Prostate gland (tissue), 2 donors: Measurements from ENCODE around the gene GPR146. TPM values are rescaled to one million over a fixed set of nuclear protein-coding genes. Genes with fewer than 3 reads are reported as not detected.

Experiments
- DNase-seq: peaks from one replicate; pipeline ENCODE4 v3.0.0-alpha.2; 2019; ENCODE audit warnings: low spot score
- H3K27ac ChIP-seq, 2 donors: fragments of 200-600 bp; sonication (generic); 2 replicates each; pipeline ENCODE4 v1.5.1; 2017 to 2019
- H3K27me3 ChIP-seq: fragments of 200-600 bp; sonication (generic); replicated peaks from 2 replicates; pipeline ENCODE4 v1.5.1; 2019; ENCODE audit not compliant: insufficient read depth
- H3K36me3 ChIP-seq, 2 donors: fragments of 200-600 bp; sonication (generic); 1 replicate in 1 of 2; 2 replicates in 1 of 2; pipeline versions ENCODE4 v1.5.1 to v1.8.1; 2017 to 2019
- H3K4me1 ChIP-seq: fragments of 200-600 bp; sonication (generic); replicated peaks from 2 replicates; pipeline ENCODE4 v1.5.1; 2019
- H3K4me3 ChIP-seq, 2 donors: fragments of 200-600 bp; sonication (generic); 2 replicates each; pipeline ENCODE4 v1.5.1; 2017 to 2019
- H3K9me3 ChIP-seq: fragments of 200-600 bp; sonication (generic); 2 replicates; pipeline ENCODE4 v1.5.1; 2017
- POLR2A ChIP-seq: fragments of 450-650 bp; IDR thresholded peaks from one replicate; pipeline ENCODE4 v1.6.1; 2016; ENCODE audit warnings: antibody characterized with exemption, mild to moderate bottlenecking
- POLR2AphosphoS5 ChIP-seq: sonication (generic); formaldehyde crosslinking; IDR thresholded peaks from one replicate; pipeline ENCODE4 v1.6.1; 2017; ENCODE audit warnings: antibody characterized with exemption
- WGBS: methylation state at CpG from one replicate; pipeline ENCODE4 v1.1.5; 2018; 5-methylcytosine and 5-hydroxymethylcytosine counted together
- intact Hi-C: fragments of 100-400 bp; cut with DNase I; formaldehyde crosslinking; loops from one replicate; pipeline ENCODE4 v1.14.2; 2022
- total RNA-seq, 2 donors: library from RNA; depleted of rRNA; stranded (reverse); fragments of >200 nt; gene quantifications; one replicate each; pipeline ENCODE4 v1.1.0, GENCODE V29; 2016
- TF ChIP-seq, protein P1 (sequence below), 4 experiments: fragments of 200-600 bp in 2 of 4; fragments of 450-650 bp in 2 of 4; sonication (generic) in 2 of 4; IDR thresholded peaks; 1 replicate in 3 of 4; 2 replicates in 1 of 4; pipeline ENCODE4 v1.5.1; 2016 to 2019; ENCODE audit warnings: antibody characterized with exemption in 4 of 4, mild to moderate bottlenecking in 2 of 4, moderate library complexity in 2 of 4

The GPR146 gene
- total RNA-seq, 2 donors from 2014 or later, result 6.1 to 25.9 TPM

GRCh38 chr7:1024876-1025742 is 19.2 kb upstream of the GPR146 start:
- no peak for TF ChIP-seq POLR2AphosphoS5
- TF ChIP-seq POLR2A, result no peak
- TF ChIP-seq, protein P1, sequence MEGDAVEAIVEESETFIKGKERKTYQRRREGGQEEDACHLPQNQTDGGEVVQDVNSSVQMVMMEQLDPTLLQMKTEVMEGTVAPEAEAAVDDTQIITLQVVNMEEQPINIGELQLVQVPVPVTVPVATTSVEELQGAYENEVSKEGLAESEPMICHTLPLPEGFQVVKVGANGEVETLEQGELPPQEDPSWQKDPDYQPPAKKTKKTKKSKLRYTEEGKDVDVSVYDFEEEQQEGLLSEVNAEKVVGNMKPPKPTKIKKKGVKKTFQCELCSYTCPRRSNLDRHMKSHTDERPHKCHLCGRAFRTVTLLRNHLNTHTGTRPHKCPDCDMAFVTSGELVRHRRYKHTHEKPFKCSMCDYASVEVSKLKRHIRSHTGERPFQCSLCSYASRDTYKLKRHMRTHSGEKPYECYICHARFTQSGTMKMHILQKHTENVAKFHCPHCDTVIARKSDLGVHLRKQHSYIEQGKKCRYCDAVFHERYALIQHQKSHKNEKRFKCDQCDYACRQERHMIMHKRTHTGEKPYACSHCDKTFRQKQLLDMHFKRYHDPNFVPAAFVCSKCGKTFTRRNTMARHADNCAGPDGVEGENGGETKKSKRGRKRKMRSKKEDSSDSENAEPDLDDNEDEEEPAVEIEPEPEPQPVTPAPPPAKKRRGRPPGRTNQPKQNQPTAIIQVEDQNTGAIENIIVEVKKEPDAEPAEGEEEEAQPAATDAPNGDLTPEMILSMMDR (IDR thresholded peaks at IDR 0.05), result no peak
- DNase-seq, result no peak
- intact Hi-C loops, result no loop called here
- WGBS, result 93% methylated on average over 23 of the region's 25 CpGs
- Histone ChIP-seq H3K36me3 (no peaks in the 10 kb centered on the region), H3K4me1 (peaks cover 7% of the 10 kb centered on the region), H3K4me3 (no peak overlapping the region), H3K27me3 (no peaks in the 10 kb centered on the region), H3K27ac (no peak overlapping the region), H3K9me3 (no peaks in the 10 kb centered on the region)

- Histone ChIP-seq H3K4me3 (no peak overlapping the region), H3K9me3 (no peaks in the 10 kb centered on the region), H3K4me1 (peaks cover 7% of the 10 kb centered on the region), H3K36me3 (no peaks in the 10 kb centered on the region), H3K27ac (no peak overlapping the region), H3K27me3 (no peaks in the 10 kb centered on the region)
- intact Hi-C loops, result no loop called here
- WGBS, result 93% methylated on average over 31 of the region's 31 CpGs
- TF ChIP-seq POLR2AphosphoS5, result no peak
- no peak for TF ChIP-seq POLR2A
- TF ChIP-seq, protein P1 (IDR thresholded peaks at IDR 0.05), result no peak
- DNase-seq, result no peak
Observed at GRCh38 chr7:1025743-1026581, 18.4 kb upstream of the GPR146 start.

- H3K4me1 ChIP-seq, result peaks cover 7% of the 10 kb centered on the region
- H3K27ac ChIP-seq, result no peak overlapping the region
- no peaks in the 10 kb centered on the region for H3K36me3 ChIP-seq
- 89% methylated on average over 20 of the region's 20 CpGs for WGBS
- H3K27me3 ChIP-seq, result no peaks in the 10 kb centered on the region
- DNase-seq, result no peak
- intact Hi-C loops, result no loop called here
- H3K9me3 ChIP-seq, result no peaks in the 10 kb centered on the region
- no peak overlapping the region for H3K4me3 ChIP-seq
- TF ChIP-seq, protein P1 (IDR thresholded peaks at IDR 0.05), result no peak
- TF ChIP-seq POLR2A (no peak), POLR2AphosphoS5 (no peak)
Observed at GRCh38 chr7:1026721-1027161, 17.6 kb upstream of the GPR146 start.

GRCh38 chr7:1027242-1028043 is 16.9 kb upstream of the GPR146 start:
- 19% methylated on average over 53 of the region's 69 CpGs for WGBS

More at GRCh38 chr7:1027242-1028043, 16.9 kb upstream of the GPR146 start:
- Histone ChIP-seq H3K4me3 (peak overlapping the region; percentile 81 to 86), H3K9me3 (no peaks in the 10 kb centered on the region), H3K36me3 (no peaks in the 10 kb centered on the region), H3K4me1 (peaks cover 7% of the 10 kb centered on the region), H3K27ac (peak overlapping the region; percentile 87 to 92), H3K27me3 (no peaks in the 10 kb centered on the region)
- TF ChIP-seq POLR2A (no peak), POLR2AphosphoS5 (no peak)
- TF ChIP-seq, protein P1 (IDR thresholded peaks at IDR 0.05), result no peak
- intact Hi-C loops, result loop anchor here (2.0 kb wide), 1 partner anchor 17 kb away; the partner anchor contains the start of gene GPR146
- DNase-seq, result no peak
